Endothelial cell of umbilical vein (primary cell): ENCODE results near the gene RNF5. TPM values are rescaled to one million over a fixed set of nuclear protein-coding genes. Genes with fewer than 3 reads are reported as not detected.

Experiments
- BruUV-seq: library from RNA; stranded (reverse); fragments of 400-500 nt; replicated peaks from 2 replicates; lab custom pipeline; 2021; lab: Mats Ljungman, UMichigan
- CTCF ChIA-PET: fragments of 300-600, 350-600 bp; sonication (Branson Sonifier 250); formaldehyde crosslinking; loops from one replicate; lab custom pipeline; 2021; ENCODE audit warnings: antibody characterized with exemption, inconsistent platforms; lab: Charles Lee
- POLR2A ChIA-PET: fragments of 300-600, 350-600 bp; sonication (Branson Sonifier 250); formaldehyde crosslinking; loops from one replicate; lab custom pipeline; 2021; ENCODE audit warnings: antibody characterized with exemption, inconsistent platforms; lab: Charles Lee
- DNase-seq: peaks from one replicate; pipeline ENCODE4 v3.0.0-alpha.2; 2011; ENCODE audit warnings: low read depth, low spot score
- FAIRE-seq: peaks from 2 replicates; lab custom pipeline; 2011; peaks lifted over from hg19 to GRCh38; lab: Jason Lieb, UNC
- H2AFZ ChIP-seq: 2 replicates; pipeline ENCODE4 v1.6.0; 2012; ENCODE audit warnings: low read depth, low read length, control low read depth, inconsistent platforms
- H3K27ac ChIP-seq: 2 replicates; pipeline ENCODE4 v1.5.1; 2011; ENCODE audit warnings: low read depth, mild to moderate bottlenecking, control low read depth, low read length, moderate library complexity; ENCODE audit not compliant: insufficient read depth
- H3K27me3 ChIP-seq, 2 experiments: 2 replicates each; pipeline versions ENCODE4 v1.6.0 to v1.6.1; 2011; ENCODE audit warnings: low read length in 2 of 2, mixed read lengths in 1 of 2; ENCODE audit not compliant: control insufficient read depth in 2 of 2, insufficient read depth in 2 of 2
- H3K36me3 ChIP-seq, 2 experiments: 2 replicates in 1 of 2; 3 replicates in 1 of 2; pipeline ENCODE4 v1.5.1; 2011; ENCODE audit warnings: low read length in 2 of 2, mild to moderate bottlenecking in 1 of 2, moderate library complexity in 1 of 2; ENCODE audit not compliant: control insufficient read depth in 2 of 2, insufficient read depth in 2 of 2; ENCODE audit errors: extremely low read depth in 1 of 2
- H3K4me1 ChIP-seq: 3 replicates; pipeline ENCODE4 v1.5.1; 2011; ENCODE audit warnings: mild to moderate bottlenecking, low read length; ENCODE audit not compliant: control insufficient read depth, insufficient read depth; ENCODE audit errors: extremely low read depth
- H3K4me2 ChIP-seq: 2 replicates; pipeline ENCODE4 v1.6.1; 2011; ENCODE audit warnings: low read length, control low read depth, mixed read lengths; ENCODE audit not compliant: insufficient read depth
- H3K4me3 ChIP-seq, 3 experiments: fragments of 200-600 bp in 1 of 3; sonication (generic), shearing (Covaris generic) in 1 of 3; replicated peaks in 1 of 3; 2 replicates each; pipeline ENCODE4 v1.5.1; 2011 to 2016; ENCODE audit warnings: control low read depth in 3 of 3, low read length in 3 of 3, mild to moderate bottlenecking in 2 of 3, inconsistent platforms in 1 of 3, low read depth in 1 of 3, moderate library complexity in 1 of 3; ENCODE audit not compliant: insufficient read depth in 1 of 3
- H3K79me2 ChIP-seq: 2 replicates; pipeline ENCODE4 v1.6.0; 2012; ENCODE audit warnings: low read length, inconsistent platforms; ENCODE audit not compliant: control insufficient read depth, insufficient read depth
- H3K9ac ChIP-seq: replicated peaks from 2 replicates; pipeline ENCODE3; 2011; ENCODE audit warnings: low read length, control low read depth; ENCODE audit not compliant: insufficient read depth; ENCODE audit errors: extremely low read depth
- H3K9me1 ChIP-seq: replicated peaks from 3 replicates; pipeline ENCODE4 v1.6.0; 2011; ENCODE audit warnings: mild to moderate bottlenecking, low read length; ENCODE audit not compliant: control insufficient read depth, insufficient read depth; ENCODE audit errors: extremely low read depth
- H3K9me3 ChIP-seq: replicated peaks from 2 replicates; pipeline ENCODE4 v1.5.1; 2012; ENCODE audit warnings: low read length, inconsistent platforms; ENCODE audit not compliant: control insufficient read depth, insufficient read depth
- H4K20me1 ChIP-seq: replicated peaks from 2 replicates; pipeline ENCODE3; 2011; ENCODE audit warnings: mild to moderate bottlenecking, low read length; ENCODE audit not compliant: control insufficient read depth, insufficient read depth; ENCODE audit errors: extremely low read depth
- CTCF ChIP-seq, 2 donors: IDR thresholded peaks; 1 replicate in 1 of 2; 2 replicates in 1 of 2; pipeline ENCODE4 v1.5.1; 2011; ENCODE audit warnings: low read length in 2 of 2, mild to moderate bottlenecking in 2 of 2, moderate library complexity in 2 of 2, control low read depth in 1 of 2, inconsistent platforms in 1 of 2, low read depth in 1 of 2; ENCODE audit not compliant: insufficient read depth in 1 of 2; ENCODE audit errors: extremely low read depth in 1 of 2
- EZH2 ChIP-seq: IDR thresholded peaks from 2 replicates; pipeline ENCODE4 v1.6.1; 2012; ENCODE audit warnings: borderline replicate concordance, low read depth, mild to moderate bottlenecking, moderate library complexity, low read length, inconsistent platforms; ENCODE audit not compliant: severe bottlenecking
- FOS ChIP-seq: IDR thresholded peaks from 2 replicates; pipeline ENCODE4 v1.6.1; 2011; ENCODE audit warnings: mild to moderate bottlenecking, low read length, moderate library complexity, borderline replicate concordance; ENCODE audit not compliant: insufficient read depth
- GATA2 ChIP-seq: IDR thresholded peaks from 2 replicates; pipeline ENCODE4 v1.7.0; 2011; ENCODE audit warnings: low read depth, mild to moderate bottlenecking, moderate library complexity, mixed read lengths, low read length; ENCODE audit not compliant: insufficient read length, insufficient read depth
- JUN ChIP-seq: IDR thresholded peaks from 2 replicates; pipeline ENCODE4 v1.6.1; 2011; ENCODE audit warnings: borderline replicate concordance, low read depth; ENCODE audit not compliant: insufficient read length, insufficient read depth
- MAX ChIP-seq: IDR thresholded peaks from 2 replicates; pipeline ENCODE4 v1.6.1; 2011; ENCODE audit not compliant: insufficient read depth, insufficient read length
- MYC ChIP-seq: IDR thresholded peaks from one replicate; pipeline ENCODE4 v1.6.1; 2011; ENCODE audit warnings: mild to moderate bottlenecking, low read depth, low read length
- POLR2A ChIP-seq: IDR thresholded peaks from 2 replicates; pipeline ENCODE4 v1.6.1; 2012; ENCODE audit warnings: low read depth, mild to moderate bottlenecking, control low read depth, low read length
- POLR2AphosphoS5 ChIP-seq: IDR thresholded peaks from 2 replicates; pipeline ENCODE4 v1.6.1; 2012; ENCODE audit warnings: low read depth, mild to moderate bottlenecking, control low read depth, low read length, moderate library complexity; ENCODE audit not compliant: insufficient read depth
- dilution Hi-C: fragments of 300-500 bp; cut with MboI; formaldehyde crosslinking; loops from one replicate; pipeline ENCODE4 v1.15.0; 2019; ENCODE audit warnings: low sequenced_read_pairs; ENCODE audit not compliant: extremely low pct_ligation_motif_present
- intact Hi-C: fragments of 100-400 bp; cut with micrococcal nuclease; formaldehyde crosslinking; loops from one replicate; pipeline ENCODE4 v1.10.0; 2022
- polyA plus RNA-seq, 4 experiments: library from polyadenylated mRNA; depleted of rRNA in 3 of 4; stranded (reverse) in 3 of 4; unstranded in 1 of 4; fragments of >200 nt; gene quantifications; 2 replicates each; pipeline versions ENCODE4 v1.2.1 to v1.2.3, GENCODE V29; 2011 to 2012; ENCODE audit warnings: missing spikeins in 1 of 4
- total RNA-seq: library from RNA; stranded (reverse); gene quantifications from 2 replicates; pipeline ENCODE4 v1.2.3, GENCODE V29; 2021

The RNF5 gene
- total and polyA plus RNA-seq, 2 donors (not counting 3 experiments of a cell fraction or from before 2014, with no cell fraction given), result 49.2 to 100 TPM

GRCh38 chr6:32164295-32164694 lies 13.9 kb upstream of the RNF5 start, which contains the start of gene EGFL8:
Gene EGFL8, plus strand, starts transcription at chr6:32164595. Its CDS starts 1,571 bp downstream, at chr6:32166166.
- no TSS peak for BruUV-seq
- intact Hi-C loops, result no loop called here
- TF ChIP-seq GATA2 (no peak), POLR2A (no peak), CTCF (IDR thresholded peaks at IDR 0.05; ENCODE audit: extremely low read depth in 1 of 2, insufficient read depth in 1 of 2, low read depth in 1 of 2, low read length in 2 of 2) (no peak), POLR2AphosphoS5 (no peak), JUN (no peak), MAX (no peak), MYC (no peak), FOS (no peak), EZH2 (no peak)
- dilution Hi-C loops, result no loop called here
- no peaks in the 10 kb centered on the region for H3K9me1 ChIP-seq
- no peak within 1 kb of the TSS for H3K4me3 ChIP-seq
- POLR2A ChIA-PET, result no interaction called here
- no peaks in the 10 kb centered on the region for H4K20me1 ChIP-seq
- H2AFZ ChIP-seq, result no peak within 1 kb of the TSS
- no peaks in the 10 kb centered on the region for H3K27me3 ChIP-seq
- H3K79me2 ChIP-seq, result no peaks in the 10 kb centered on the region
- H3K4me2 ChIP-seq, result no peak within 1 kb of the TSS
- no peak within 1 kb of the TSS for H3K9ac ChIP-seq
- no peaks in the 10 kb centered on the region for H3K4me1 ChIP-seq
- no peak for DNase-seq
- H3K36me3 ChIP-seq, result peaks cover 7 to 12% of the 10 kb centered on the region in 2 experiments
- no peaks in the 10 kb centered on the region for H3K9me3 ChIP-seq
- CTCF ChIA-PET, result interaction anchor here (0.8 to 1.1 kb wide), 3 partner anchors 34 to 47 kb away, joined by 3 to 4 read pairs (median 4); partner anchors contain the start of gene FKBPL
- no peak within 1 kb of the TSS for H3K27ac ChIP-seq
- FAIRE-seq, result no peak
